ENCODE measurements around the gene CTNNAL1. TPM values are rescaled to one million over a fixed set of nuclear protein-coding genes. Genes with fewer than 3 reads are reported as not detected.

CTNNAL1 gene
- total and polyA plus RNA-seq, 2 of the 8 experiments (the other 6 are each of a cell fraction or from before 2014, with no cell fraction given) = 23.2 to 66.1 TPM

DNA sequence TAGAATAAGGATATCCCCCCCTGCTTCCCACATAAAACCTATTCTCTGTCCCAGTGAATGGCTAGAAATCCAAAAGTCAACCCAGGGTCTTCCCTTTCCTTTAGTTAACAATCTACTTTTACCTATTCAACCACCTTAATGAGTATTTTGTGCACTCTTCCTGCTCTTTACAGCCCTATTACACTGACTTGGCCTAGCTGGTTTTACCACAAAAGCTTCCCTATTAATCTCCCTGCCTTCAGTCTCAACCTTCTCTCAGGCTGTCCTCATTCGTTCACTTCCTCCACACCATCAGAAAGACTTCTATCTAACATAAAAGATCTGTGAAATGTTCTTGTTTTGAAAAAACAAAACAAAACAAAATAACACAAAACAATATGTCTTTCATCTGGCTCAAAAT is 16.2 kb downstream of the CTNNAL1 start:
- no peak overlapping the region for H3K56ac ChIP-seq (replicated peaks; ENCODE audit: insufficient read length, low read depth, low read length)
- H3K18ac ChIP-seq (ENCODE audit: extremely low read depth, low read length) = no peak overlapping the region
- H3K79me1 ChIP-seq (ENCODE audit: low read depth, low read length) = no peaks in the 10 kb centered on the region; the same call in 1 of the 2 replicates
- H2BK120ac ChIP-seq (replicated peaks; ENCODE audit: low read depth, low read length) = no peak overlapping the region
- H3K23ac ChIP-seq (ENCODE audit: insufficient read length) = no peak overlapping the region
- H3K4ac ChIP-seq (replicated peaks; ENCODE audit: insufficient read length, low read depth, low read length) = no peak overlapping the region
- no peak overlapping the region for H2AFZ ChIP-seq (ENCODE audit: low read length)
- H3K9me3 ChIP-seq (ENCODE audit: insufficient read depth in 2 of 2, low read depth in 1 of 2, low read length in 1 of 2) = no peaks in the 10 kb centered on the region
- no peak overlapping the region for H3K14ac ChIP-seq (ENCODE audit: insufficient read length)
- ChIA-PET POLR2A (ENCODE audit: partially characterized antibody) (no interaction called here), CTCF (ENCODE audit: partially characterized antibody) (no interaction called here)
- no peak overlapping the region for H2BK12ac ChIP-seq (ENCODE audit: low read depth, low read length)
- H3K4me3 ChIP-seq (ENCODE audit: extremely low read depth in 1 of 4, insufficient read depth in 2 of 4, low read depth in 3 of 4, low read length in 4 of 4) = no peak overlapping the region
- no peak overlapping the region for H3K27ac ChIP-seq (ENCODE audit: low read depth, low read length)
- FAIRE-seq (no peak), DNase-seq (ENCODE audit: low read depth in 1 of 2, low spot score in 2 of 2) (no peak)
- no peak overlapping the region for H4K5ac ChIP-seq (ENCODE audit: insufficient read length, low read depth, low read length)
- H3K23me2 ChIP-seq (ENCODE audit: low read depth, low read length) = no peaks in the 10 kb centered on the region
- H4K91ac ChIP-seq (replicated peaks; ENCODE audit: insufficient read length, low read length) = no peak overlapping the region
- H3K36me3 ChIP-seq (ENCODE audit: control insufficient read depth in 2 of 4, insufficient read depth in 4 of 4, low read length in 3 of 4) = 0 out of 8 replicates have a peak, but pooled peaks cover 0 to 3% (median under 1%) of the 10 kb centered on the region in 4 experiments
- H4K20me1 ChIP-seq (replicated peaks in 1 of 2; ENCODE audit: control insufficient read depth in 1 of 2, insufficient read depth in 2 of 2, low read length in 2 of 2) = peaks cover 2% of the 10 kb centered on the region in 2 experiments
- peaks cover 0 to 1% (median 0%) of the 10 kb centered on the region in 4 experiments; a peak in 1 of 7 replicates for H3K27me3 ChIP-seq (replicated peaks in 1 of 4; ENCODE audit: control insufficient read depth in 3 of 4, extremely low read depth in 1 of 4, insufficient read depth in 3 of 4, low read length in 3 of 4)
- H3K4me2 ChIP-seq (ENCODE audit: insufficient read depth in 1 of 2, low read depth in 2 of 2, low read length in 2 of 2) = no peak overlapping the region
- H2BK5ac ChIP-seq (ENCODE audit: low read depth, low read length) = no peak overlapping the region
- 82% methylated on average over 1 of the region's 1 CpG; no CpG with 5 or more reads in 1 of the 2 experiments for WGBS, 2 experiments (ENCODE audit: extremely low coverage in 1 of 2, insufficient coverage in 1 of 2, insufficient read length in 1 of 2, insufficient replicate concordance in 2 of 2, low coverage in 1 of 2, low lambda C conversion rate in 2 of 2, missing lambda C conversion rate in 1 of 2)
- H3K79me2 ChIP-seq (ENCODE audit: control insufficient read depth in 1 of 2, insufficient read depth in 2 of 2, low read length in 2 of 2) = peaks cover 0 to 23% of the 10 kb centered on the region in 2 experiments; a peak in 2 of 4 replicates
- H2AK5ac ChIP-seq (ENCODE audit: low read depth, low read length) = no peak overlapping the region
- no peak overlapping the region for H2BK20ac ChIP-seq (ENCODE audit: low read length)
- H3K9ac ChIP-seq (replicated peaks in 1 of 4; ENCODE audit: extremely low read depth in 1 of 4, low read depth in 3 of 4, low read length in 3 of 4) = no peak overlapping the region
- no peak overlapping the region for H4K8ac ChIP-seq (ENCODE audit: extremely low read depth, insufficient read depth, low read length)
- no peak for TF ChIP-seq GABPA (IDR thresholded peaks at IDR 0.05; ENCODE audit: borderline replicate concordance, insufficient read depth, low read length)
- TF ChIP-seq GTF2F1 (IDR thresholded peaks at IDR 0.05; ENCODE audit: borderline replicate concordance, low read depth, low read length) = no peak
- no peak overlapping the region for H2BK15ac ChIP-seq (ENCODE audit: low read length)
- no peaks in the 10 kb centered on the region for H3K4me1 ChIP-seq (replicated peaks in 1 of 4; ENCODE audit: control insufficient read depth in 3 of 4, insufficient read depth in 4 of 4, low read length in 3 of 4)
